H9 (cell line): Measurements from ENCODE around the gene CTSL. TPM values are rescaled to one million over a fixed set of nuclear protein-coding genes. Genes with fewer than 3 reads are reported as not detected.
A peak's percentile ranks its signal among the peaks of the same experiment; 100 is the strongest.

Experiments
- DNase-seq: peaks from one replicate; pipeline ENCODE4 v3.0.0-alpha.2; 2017
- H2AFZ ChIP-seq: one replicate; pipeline ENCODE4 v1.6.1; 2013; ENCODE audit warnings: mild to moderate bottlenecking, low read length, control low read depth, moderate library complexity
- H2AK5ac ChIP-seq: 2 replicates; pipeline ENCODE4 v1.6.1; 2013; ENCODE audit warnings: low read length, control low read depth, mixed read lengths; ENCODE audit not compliant: insufficient read length
- H2BK120ac ChIP-seq: one replicate; pipeline ENCODE4 v1.6.1; 2013; ENCODE audit warnings: low read depth, mild to moderate bottlenecking, low read length, control low read depth, inconsistent platforms; ENCODE audit not compliant: poor library complexity, severe bottlenecking
- H2BK12ac ChIP-seq: 2 replicates; pipeline ENCODE4 v1.6.1; 2013; ENCODE audit warnings: low read length, control low read depth, mixed read lengths, low read depth; ENCODE audit not compliant: insufficient read length
- H2BK15ac ChIP-seq: 2 replicates; pipeline ENCODE4 v1.6.1; 2013; ENCODE audit warnings: low read depth, low read length, control low read depth
- H2BK20ac ChIP-seq: one replicate; pipeline ENCODE4 v1.6.1; 2013; ENCODE audit warnings: low read depth, mild to moderate bottlenecking, low read length, control low read depth, inconsistent platforms; ENCODE audit not compliant: poor library complexity, severe bottlenecking
- H2BK5ac ChIP-seq: 2 replicates; pipeline ENCODE4 v1.6.1; 2013; ENCODE audit warnings: low read length, control low read depth, mixed read lengths; ENCODE audit not compliant: insufficient read length
- H3K14ac ChIP-seq: 2 replicates; pipeline ENCODE4 v1.6.1; 2013; ENCODE audit warnings: low read length, control low read depth; ENCODE audit not compliant: insufficient read depth
- H3K18ac ChIP-seq: 2 replicates; pipeline ENCODE4 v1.6.1; 2013; ENCODE audit warnings: low read depth, mild to moderate bottlenecking, mixed read lengths, low read length, control low read depth; ENCODE audit not compliant: insufficient read length
- H3K23ac ChIP-seq: 2 replicates; pipeline ENCODE4 v1.6.1; 2013; ENCODE audit warnings: low read length, control low read depth, mixed read lengths, low read depth; ENCODE audit not compliant: insufficient read length
- H3K23me2 ChIP-seq: 2 replicates; pipeline ENCODE4 v1.6.1; 2013; ENCODE audit warnings: low read depth, mild to moderate bottlenecking, mixed read lengths, low read length, control low read depth; ENCODE audit not compliant: insufficient read length, poor library complexity, severe bottlenecking
- H3K27ac ChIP-seq: 2 replicates; pipeline ENCODE4 v1.5.1; 2013; ENCODE audit warnings: low read length, control low read depth, mixed read lengths, low read depth; ENCODE audit not compliant: insufficient read length
- H3K27me3 ChIP-seq: 2 replicates; pipeline ENCODE4 v1.6.1; 2013; ENCODE audit warnings: low read length, control low read depth, inconsistent platforms; ENCODE audit not compliant: insufficient read depth
- H3K4ac ChIP-seq: 2 replicates; pipeline ENCODE4 v1.6.1; 2013; ENCODE audit warnings: low read depth, mild to moderate bottlenecking, control low read depth, inconsistent platforms, low read length, moderate library complexity
- H3K4me1 ChIP-seq: 2 replicates; pipeline ENCODE4 v1.6.1; 2013; ENCODE audit warnings: low read length, control low read depth, inconsistent platforms; ENCODE audit not compliant: insufficient read depth
- H3K4me2 ChIP-seq: 2 replicates; pipeline ENCODE4 v1.6.1; 2013; ENCODE audit warnings: low read length, control low read depth, mixed read lengths; ENCODE audit not compliant: insufficient read length, insufficient read depth
- H3K56ac ChIP-seq: 2 replicates; pipeline ENCODE4 v1.6.1; 2013; ENCODE audit warnings: low read depth, mild to moderate bottlenecking, mixed read lengths, low read length, control low read depth; ENCODE audit not compliant: insufficient read length
- H3K79me1 ChIP-seq: 2 replicates; pipeline ENCODE4 v1.6.1; 2013; ENCODE audit warnings: low read depth, mild to moderate bottlenecking, moderate library complexity, low read length, control low read depth, inconsistent platforms; ENCODE audit not compliant: insufficient read depth, poor library complexity, severe bottlenecking
- H3K79me2 ChIP-seq: 2 replicates; pipeline ENCODE4 v1.6.1; 2013; ENCODE audit warnings: low read length, control low read depth, inconsistent platforms; ENCODE audit not compliant: insufficient read depth
- H3K9ac ChIP-seq: 2 replicates; pipeline ENCODE4 v1.6.1; 2013; ENCODE audit warnings: low read length, control low read depth, mixed read lengths; ENCODE audit not compliant: insufficient read length; ENCODE audit errors: extremely low read depth
- H3K9me3 ChIP-seq: one replicate; pipeline ENCODE4 v1.6.1; 2013; ENCODE audit warnings: low read depth, low read length, inconsistent platforms; ENCODE audit not compliant: control insufficient read depth
- H3T11ph ChIP-seq: one replicate; pipeline ENCODE4 v1.6.1; 2013; ENCODE audit warnings: mild to moderate bottlenecking, low read length, control low read depth, inconsistent platforms
- H4K20me1 ChIP-seq: one replicate; pipeline ENCODE4 v1.6.1; 2013; ENCODE audit not compliant: control insufficient read depth, insufficient read length, insufficient read depth
- H4K5ac ChIP-seq: 2 replicates; pipeline ENCODE4 v1.6.1; 2013; ENCODE audit warnings: low read depth, mild to moderate bottlenecking, mixed read lengths, low read length, control low read depth; ENCODE audit not compliant: insufficient read length
- H4K8ac ChIP-seq: replicated peaks from 2 replicates; pipeline ENCODE4 v1.6.1; 2013; ENCODE audit warnings: low read length, control low read depth, mixed read lengths, low read depth; ENCODE audit not compliant: insufficient read length
- H4K91ac ChIP-seq: 2 replicates; pipeline ENCODE4 v1.6.1; 2013; ENCODE audit warnings: low read depth, mild to moderate bottlenecking, moderate library complexity, mixed read lengths, low read length, control low read depth; ENCODE audit not compliant: insufficient read length
- H3K27ac Mint-ChIP-seq, 3 experiments: 2 replicates in 2 of 3; 3 replicates in 1 of 3; pipeline ENCODE4 v1.8.0; 2020 to 2021; ENCODE audit warnings: mixed read lengths in 3 of 3, mild to moderate bottlenecking in 1 of 3, moderate library complexity in 1 of 3
- H3K27me3 Mint-ChIP-seq: 2 replicates; pipeline ENCODE4 v1.8.0; 2021; ENCODE audit warnings: low read depth, mild to moderate bottlenecking, moderate library complexity, mixed read lengths
- H3K36me3 Mint-ChIP-seq, 3 experiments: 2 replicates in 2 of 3; 3 replicates in 1 of 3; pipeline ENCODE4 v1.8.0; 2020 to 2021; ENCODE audit warnings: low read depth in 3 of 3, mixed read lengths in 3 of 3; ENCODE audit not compliant: insufficient read depth in 1 of 3
- H3K4me1 Mint-ChIP-seq, 2 experiments: 2 replicates each; pipeline ENCODE4 v1.8.0; 2020; ENCODE audit warnings: mixed read lengths in 2 of 2
- H3K4me3 Mint-ChIP-seq, 2 experiments: 2 replicates in 1 of 2; 3 replicates in 1 of 2; pipeline ENCODE4 v1.8.0; 2020 to 2021; ENCODE audit warnings: mild to moderate bottlenecking in 2 of 2, mixed read lengths in 2 of 2, moderate library complexity in 1 of 2
- H3K9me3 Mint-ChIP-seq, 2 experiments: 2 replicates in 1 of 2; 3 replicates in 1 of 2; pipeline ENCODE4 v1.8.0; 2020; ENCODE audit warnings: mild to moderate bottlenecking in 2 of 2, mixed read lengths in 2 of 2, moderate library complexity in 1 of 2
- WGBS: extraction: QIAGEN DNeasy Blood & Tissue Kit; methylation state at CpG from one replicate; pipeline ENCODE4 v1.1.7; 2013; ENCODE audit warnings: missing lambda C conversion rate, low lambda C conversion rate, mixed read lengths; ENCODE audit not compliant: insufficient read length; ENCODE audit errors: extremely low coverage; 5-methylcytosine and 5-hydroxymethylcytosine counted together
- total RNA-seq: library from RNA; stranded (reverse); gene quantifications from 2 replicates; pipeline ENCODE4 v1.2.1, GENCODE V29; 2021
- TF ChIP-seq, protein P1 (sequence below): fragments of 200-600 bp; sonication (generic); conservative IDR thresholded peaks from 3 replicates; pipeline ENCODE4 v1.8.0; 2021; ENCODE audit warnings: antibody characterized with exemption, mild to moderate bottlenecking

Gene CTSL
- total RNA-seq, 1 experiment from 2014 or later: 28.9 TPM

DNA sequence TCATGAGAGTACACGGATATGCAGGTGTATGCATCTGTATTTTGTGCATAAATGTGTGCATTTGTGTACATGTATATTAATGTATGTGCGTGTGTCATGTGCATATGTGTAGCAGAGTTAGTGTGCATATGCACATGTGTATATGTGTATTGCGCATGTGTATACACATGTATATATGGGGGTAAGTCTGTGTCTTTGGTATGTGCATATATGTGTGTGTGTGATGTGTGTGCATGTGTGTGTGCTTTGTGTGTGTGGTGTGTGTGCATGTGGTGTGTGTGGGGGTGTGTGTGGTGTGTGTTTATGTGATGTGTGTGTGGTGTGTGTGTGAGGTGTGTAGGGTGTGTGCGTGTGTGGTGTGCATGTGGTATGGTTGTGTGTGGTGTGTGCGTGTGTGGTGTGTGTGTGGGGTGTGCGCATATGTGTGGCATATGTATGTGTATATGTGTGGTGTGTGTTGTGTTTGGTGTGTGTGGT is 13.1 kb upstream of the CTSL start:
- no peak overlapping the region for H2BK20ac ChIP-seq
- H2BK15ac ChIP-seq: no peak overlapping the region
- no peak overlapping the region for H3K56ac ChIP-seq
- H3K9me3 ChIP-seq: no peaks in the 10 kb centered on the region
- no peak overlapping the region for H2AK5ac ChIP-seq
- Mint-ChIP-seq H3K36me3 (peaks cover 6 to 12% (median 8%) of the 10 kb centered on the region in 3 experiments; a peak in 5 of 7 replicates), H3K27ac (no peak overlapping the region), H3K9me3 (no peaks in the 10 kb centered on the region), H3K4me3 (peak overlapping the region in 1 of 2 experiments; percentile 12; a peak in 1 of 5 replicates), H3K4me1 (0 out of 4 replicates have a peak, but pooled peaks cover 0 to 2% of the 10 kb centered on the region in 2 experiments), H3K27me3 (no peaks in the 10 kb centered on the region)
- no peaks in the 10 kb centered on the region for H3K23me2 ChIP-seq
- H3T11ph ChIP-seq: no peak overlapping the region
- no peaks in the 10 kb centered on the region for H3K79me1 ChIP-seq
- H4K5ac ChIP-seq: peak overlapping the region; percentile 33
- H2AFZ ChIP-seq: no peak overlapping the region
- no peak overlapping the region for H2BK5ac ChIP-seq
- H3K4me2 ChIP-seq: no peak overlapping the region
- H3K79me2 ChIP-seq: no peaks in the 10 kb centered on the region
- H3K23ac ChIP-seq: no peak overlapping the region
- no peak overlapping the region for H3K9ac ChIP-seq
- H4K20me1 ChIP-seq: no peaks in the 10 kb centered on the region
- peak overlapping the region; percentile 46 for H3K18ac ChIP-seq
- peak overlapping the region; percentile 86 for H4K8ac ChIP-seq
- no peaks in the 10 kb centered on the region for H3K27me3 ChIP-seq
- TF ChIP-seq, protein P1, sequence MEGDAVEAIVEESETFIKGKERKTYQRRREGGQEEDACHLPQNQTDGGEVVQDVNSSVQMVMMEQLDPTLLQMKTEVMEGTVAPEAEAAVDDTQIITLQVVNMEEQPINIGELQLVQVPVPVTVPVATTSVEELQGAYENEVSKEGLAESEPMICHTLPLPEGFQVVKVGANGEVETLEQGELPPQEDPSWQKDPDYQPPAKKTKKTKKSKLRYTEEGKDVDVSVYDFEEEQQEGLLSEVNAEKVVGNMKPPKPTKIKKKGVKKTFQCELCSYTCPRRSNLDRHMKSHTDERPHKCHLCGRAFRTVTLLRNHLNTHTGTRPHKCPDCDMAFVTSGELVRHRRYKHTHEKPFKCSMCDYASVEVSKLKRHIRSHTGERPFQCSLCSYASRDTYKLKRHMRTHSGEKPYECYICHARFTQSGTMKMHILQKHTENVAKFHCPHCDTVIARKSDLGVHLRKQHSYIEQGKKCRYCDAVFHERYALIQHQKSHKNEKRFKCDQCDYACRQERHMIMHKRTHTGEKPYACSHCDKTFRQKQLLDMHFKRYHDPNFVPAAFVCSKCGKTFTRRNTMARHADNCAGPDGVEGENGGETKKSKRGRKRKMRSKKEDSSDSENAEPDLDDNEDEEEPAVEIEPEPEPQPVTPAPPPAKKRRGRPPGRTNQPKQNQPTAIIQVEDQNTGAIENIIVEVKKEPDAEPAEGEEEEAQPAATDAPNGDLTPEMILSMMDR: no peak
- WGBS: 100% methylated on average over 1 of the region's 6 CpGs
- no peak overlapping the region for H3K27ac ChIP-seq
- no peak overlapping the region for H4K91ac ChIP-seq
- no peak overlapping the region for H2BK12ac ChIP-seq
- no peaks in the 10 kb centered on the region for H3K4me1 ChIP-seq
- no peak overlapping the region for H2BK120ac ChIP-seq
- no peak overlapping the region for H3K4ac ChIP-seq
- no peak for DNase-seq
- H3K14ac ChIP-seq: no peak overlapping the region
